Prostate gland (tissue), 2 donors: ENCODE results near the gene EPS8. TPM values are rescaled to one million over a fixed set of nuclear protein-coding genes. Genes with fewer than 3 reads are reported as not detected.
A peak's percentile ranks its signal among the peaks of the same experiment; 100 is the strongest.

ENCODE experiments used
- DNase-seq: peaks from one replicate; pipeline ENCODE4 v3.0.0-alpha.2; 2019; ENCODE audit warnings: low spot score
- H3K27ac ChIP-seq, 2 donors: fragments of 200-600 bp; sonication (generic); 2 replicates each; pipeline ENCODE4 v1.5.1; 2017 to 2019
- H3K27me3 ChIP-seq: fragments of 200-600 bp; sonication (generic); replicated peaks from 2 replicates; pipeline ENCODE4 v1.5.1; 2019; ENCODE audit not compliant: insufficient read depth
- H3K36me3 ChIP-seq, 2 donors: fragments of 200-600 bp; sonication (generic); 1 replicate in 1 of 2; 2 replicates in 1 of 2; pipeline versions ENCODE4 v1.5.1 to v1.8.1; 2017 to 2019
- H3K4me1 ChIP-seq: fragments of 200-600 bp; sonication (generic); replicated peaks from 2 replicates; pipeline ENCODE4 v1.5.1; 2019
- H3K4me3 ChIP-seq, 2 donors: fragments of 200-600 bp; sonication (generic); 2 replicates each; pipeline ENCODE4 v1.5.1; 2017 to 2019
- H3K9me3 ChIP-seq: fragments of 200-600 bp; sonication (generic); 2 replicates; pipeline ENCODE4 v1.5.1; 2017
- CTCF ChIP-seq, 4 experiments: fragments of 200-600 bp in 2 of 4; fragments of 450-650 bp in 2 of 4; sonication (generic) in 2 of 4; IDR thresholded peaks; 1 replicate in 3 of 4; 2 replicates in 1 of 4; pipeline ENCODE4 v1.5.1; 2016 to 2019; ENCODE audit warnings: antibody characterized with exemption in 4 of 4, mild to moderate bottlenecking in 2 of 4, moderate library complexity in 2 of 4
- POLR2A ChIP-seq: fragments of 450-650 bp; IDR thresholded peaks from one replicate; pipeline ENCODE4 v1.6.1; 2016; ENCODE audit warnings: antibody characterized with exemption, mild to moderate bottlenecking
- POLR2AphosphoS5 ChIP-seq: sonication (generic); formaldehyde crosslinking; IDR thresholded peaks from one replicate; pipeline ENCODE4 v1.6.1; 2017; ENCODE audit warnings: antibody characterized with exemption
- WGBS: methylation state at CpG from one replicate; pipeline ENCODE4 v1.1.5; 2018; 5-methylcytosine and 5-hydroxymethylcytosine counted together
- intact Hi-C: fragments of 100-400 bp; cut with DNase I; formaldehyde crosslinking; loops from one replicate; pipeline ENCODE4 v1.14.2; 2022
- total RNA-seq, 2 donors: library from RNA; depleted of rRNA; stranded (reverse); fragments of >200 nt; gene quantifications; one replicate each; pipeline ENCODE4 v1.1.0, GENCODE V29; 2016

EPS8 gene
- total RNA-seq, 2 donors from 2014 or later, result 47.5 to 67.4 TPM

GRCh38 chr12:15700595-15700994, 88.6 kb downstream of the EPS8 start:
- 86% methylated on average over 1 of the region's 1 CpG for WGBS
- no peak overlapping the region for H3K4me3 ChIP-seq
- no peaks in the 10 kb centered on the region for H3K27me3 ChIP-seq
- no peaks in the 10 kb centered on the region for H3K4me1 ChIP-seq
- peak overlapping the region; percentile 2 to 10 for H3K27ac ChIP-seq
- no peaks in the 10 kb centered on the region for H3K36me3 ChIP-seq
- intact Hi-C loops, result no loop called here
- no peaks in the 10 kb centered on the region for H3K9me3 ChIP-seq
- DNase-seq, result no peak
- TF ChIP-seq CTCF (IDR thresholded peaks at IDR 0.05) (no peak), POLR2AphosphoS5 (no peak), POLR2A (no peak)

GRCh38 chr12:15699886-15700285, 89.3 kb downstream of the EPS8 start:
- WGBS, result 88% methylated on average over 8 of the region's 8 CpGs

GRCh38 chr12:15698377-15698871, 90.8 kb downstream of the EPS8 start:
- Histone ChIP-seq H3K4me1 (no peaks in the 10 kb centered on the region), H3K27ac (peak overlapping the region; percentile 24 to 41), H3K9me3 (no peaks in the 10 kb centered on the region), H3K36me3 (no peaks in the 10 kb centered on the region), H3K4me3 (no peak overlapping the region), H3K27me3 (no peaks in the 10 kb centered on the region)
- TF ChIP-seq CTCF (IDR thresholded peaks at IDR 0.05), result no peak
- TF ChIP-seq POLR2AphosphoS5, result no peak
- intact Hi-C loops, result loop anchor here (10.0 kb wide), 1 partner anchor 86 kb away; the partner anchor contains the start of gene EPS8
- WGBS, result 71% methylated on average over 3 of the region's 3 CpGs
- no peak for DNase-seq

More at GRCh38 chr12:15699886-15700285, 89.3 kb downstream of the EPS8 start:
- intact Hi-C loops, result loop anchor here (10.0 kb wide), 1 partner anchor 85 kb away; the partner anchor contains the start of gene EPS8
- Histone ChIP-seq H3K9me3 (no peaks in the 10 kb centered on the region), H3K27ac (peak overlapping the region in 1 of 2 donors; percentile 10), H3K4me3 (no peak overlapping the region), H3K36me3 (no peaks in the 10 kb centered on the region), H3K27me3 (no peaks in the 10 kb centered on the region), H3K4me1 (no peaks in the 10 kb centered on the region)
- DNase-seq, result no peak
- TF ChIP-seq POLR2AphosphoS5, result no peak
- no peak for TF ChIP-seq POLR2A
- no peak for TF ChIP-seq CTCF (IDR thresholded peaks at IDR 0.05)

- intact Hi-C loops, result loop anchor here (10.0 kb wide), 1 partner anchor 88 kb away; the partner anchor contains the start of gene EPS8
- 75% methylated on average over 2 of the region's 2 CpGs for WGBS
- Histone ChIP-seq H3K9me3 (no peaks in the 10 kb centered on the region), H3K4me3 (no peak overlapping the region), H3K27ac (peak overlapping the region; percentile 12 to 41), H3K27me3 (no peaks in the 10 kb centered on the region), H3K36me3 (no peaks in the 10 kb centered on the region), H3K4me1 (no peaks in the 10 kb centered on the region)
- DNase-seq, result no peak
- TF ChIP-seq CTCF (IDR thresholded peaks at IDR 0.05) (no peak), POLR2AphosphoS5 (no peak), POLR2A (no peak)
Observed at GRCh38 chr12:15697201-15697600, 92.0 kb downstream of the EPS8 start.

GRCh38 chr12:15693228-15693911, 95.8 kb downstream of the EPS8 start:
- no peaks in the 10 kb centered on the region for H3K9me3 ChIP-seq
- no peaks in the 10 kb centered on the region for H3K36me3 ChIP-seq
- WGBS, result 80% methylated on average over 2 of the region's 2 CpGs
- H3K4me3 ChIP-seq, result no peak overlapping the region
- no peak overlapping the region for H3K27ac ChIP-seq
- intact Hi-C loops, result loop anchor here (10.0 kb wide), 1 partner anchor 91 kb away; the partner anchor contains the start of gene EPS8
- no peak for DNase-seq
- H3K27me3 ChIP-seq, result no peaks in the 10 kb centered on the region
- H3K4me1 ChIP-seq, result no peaks in the 10 kb centered on the region
- no peak for TF ChIP-seq POLR2A
- no peak for TF ChIP-seq CTCF (IDR thresholded peaks at IDR 0.05)
